Panc1 (cell line): ENCODE measurements around the gene ARMC3. TPM values are rescaled to one million over a fixed set of nuclear protein-coding genes. Genes with fewer than 3 reads are reported as not detected.

ENCODE experiments used
- ATAC-seq: fragments of 200-7000 bp; cut with Tn5 transposase; 2 replicates; pipeline ENCODE4 v1.9.1; 2020; ENCODE audit warnings: mild to moderate bottlenecking, moderate library complexity
- BruUV-seq: library from RNA; stranded (reverse); fragments of 400-500 nt; replicated peaks from 2 replicates; lab custom pipeline; 2021; lab: Mats Ljungman, UMichigan
- CTCF ChIA-PET: fragments of 300-600 bp; sonication (Branson Sonifier 250); formaldehyde crosslinking; loops from one replicate; lab custom pipeline; 2022; ENCODE audit warnings: antibody characterized with exemption; lab: Charles Lee
- POLR2A ChIA-PET: fragments of 300-600 bp; sonication (Branson Sonifier 250); formaldehyde crosslinking; loops from one replicate; lab custom pipeline; 2022; ENCODE audit warnings: antibody characterized with exemption; lab: Charles Lee
- DNase-seq: peaks from one replicate; pipeline ENCODE4 v3.0.0-alpha.2; 2010; ENCODE audit warnings: low read depth, low spot score
- H3K27ac ChIP-seq: 2 replicates; pipeline ENCODE4 v1.5.1; 2011; ENCODE audit warnings: mild to moderate bottlenecking, low read length, inconsistent platforms
- H3K27me3 ChIP-seq: fragments of 200-500 bp; sonication (Bioruptor generic); 2 replicates; pipeline ENCODE4 v1.6.0; 2014; ENCODE audit warnings: low read length, inconsistent platforms; ENCODE audit not compliant: control insufficient read depth, insufficient read depth
- H3K36me3 ChIP-seq: fragments of 200-500 bp; sonication (Bioruptor generic); 2 replicates; pipeline ENCODE4 v1.5.1; 2014; ENCODE audit warnings: inconsistent platforms, mild to moderate bottlenecking, low read length, moderate library complexity; ENCODE audit not compliant: control insufficient read depth, insufficient read depth
- H3K4me1 ChIP-seq: 2 replicates; pipeline ENCODE4 v1.5.1; 2011; ENCODE audit warnings: inconsistent platforms, mild to moderate bottlenecking, low read length, moderate library complexity; ENCODE audit not compliant: control insufficient read depth, insufficient read depth
- H3K4me3 ChIP-seq, 2 experiments: 2 replicates each; pipeline ENCODE4 v1.5.1; 2011 to 2012; ENCODE audit warnings: low read depth in 2 of 2, low read length in 2 of 2, mild to moderate bottlenecking in 2 of 2, inconsistent platforms in 1 of 2, moderate library complexity in 1 of 2
- H3K9me3 ChIP-seq: fragments of 200-500 bp; sonication (Bioruptor generic); 2 replicates; pipeline ENCODE4 v1.5.1; 2014; ENCODE audit warnings: low read depth, mild to moderate bottlenecking, inconsistent platforms, low read length, moderate library complexity; ENCODE audit not compliant: control insufficient read depth, insufficient read depth
- CTCF ChIP-seq: fragments of 450-650 bp; IDR thresholded peaks from 2 replicates; pipeline ENCODE4 v1.5.1; 2017; ENCODE audit warnings: mild to moderate bottlenecking
- POLR2AphosphoS5 ChIP-seq: IDR thresholded peaks from 2 replicates; pipeline ENCODE4 v1.6.1; 2012; ENCODE audit warnings: mild to moderate bottlenecking, low read depth, low read length, moderate library complexity
- SIN3A ChIP-seq: IDR thresholded peaks from 2 replicates; pipeline ENCODE4 v1.6.1; 2012; ENCODE audit warnings: low read depth, mild to moderate bottlenecking, low read length, moderate library complexity, borderline replicate concordance; ENCODE audit not compliant: insufficient read depth
- TCF7L2 ChIP-seq: IDR thresholded peaks from 2 replicates; pipeline ENCODE4 v1.6.1; 2011; ENCODE audit warnings: mild to moderate bottlenecking, low read depth, low read length, inconsistent platforms
- in situ Hi-C: cut with HindIII; loops from 2 replicates; pipeline ENCODE4 v1.10.0; 2016; ENCODE audit warnings: low sequenced_read_pairs, low pct_unique_long_range_greater_than_20kb
- intact Hi-C: fragments of 100-400 bp; cut with micrococcal nuclease; formaldehyde crosslinking; loops from one replicate; pipeline ENCODE4 v1.10.0; 2022; ENCODE audit not compliant: unreplicated experiment
- total RNA-seq: library from RNA; stranded (reverse); gene quantifications from one replicate; pipeline ENCODE4 v1.2.1, GENCODE V29; 2021; ENCODE audit not compliant: unreplicated experiment
- TF ChIP-seq, protein P1 (sequence below), 2 experiments: IDR thresholded peaks; 2 replicates each; pipeline ENCODE4 v1.6.1; 2011 to 2012; ENCODE audit warnings: low read depth in 2 of 2, control low read depth in 1 of 2, low read length in 1 of 2, mild to moderate bottlenecking in 1 of 2, moderate library complexity in 1 of 2; ENCODE audit not compliant: insufficient read depth in 1 of 2

Gene ARMC3
- total RNA-seq, 1 experiment from 2014 or later, result 1.0 TPM

GRCh38 chr10:22978918-22979317, 51.1 kb downstream of the ARMC3 start:
- CTCF ChIA-PET, result no interaction called here
- TF ChIP-seq TCF7L2, result no peak
- Histone ChIP-seq H3K9me3 (no peaks in the 10 kb centered on the region), H3K4me3 (no peak overlapping the region), H3K27ac (no peak overlapping the region), H3K4me1 (no peaks in the 10 kb centered on the region), H3K27me3 (no peaks in the 10 kb centered on the region), H3K36me3 (no peaks in the 10 kb centered on the region)
- BruUV-seq, result no TSS peak
- ATAC-seq, result no peak
- intact Hi-C loops (no loop called here), in situ Hi-C loops (no loop called here)
- no peak for DNase-seq
- POLR2A ChIA-PET, result no interaction called here

DNA sequence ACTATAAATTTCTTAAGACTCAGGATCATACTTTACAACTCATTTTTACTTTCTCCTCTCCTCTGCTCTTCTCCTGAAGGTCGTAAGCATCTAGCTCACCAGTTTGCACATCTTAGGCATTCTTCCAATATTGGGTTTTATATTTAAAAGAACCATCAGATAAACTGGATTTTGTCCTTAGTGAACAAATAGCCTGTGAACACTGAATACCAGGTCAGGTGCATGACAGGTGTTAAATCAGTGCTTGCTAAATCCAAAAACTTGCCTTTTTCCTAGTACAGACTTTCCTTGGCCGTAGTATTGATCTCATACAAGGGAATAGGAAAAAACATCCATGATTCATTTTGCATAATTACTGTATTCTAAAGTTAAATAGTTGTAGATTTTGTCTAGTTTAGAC, 53.0 kb downstream of the ARMC3 start:
- POLR2A ChIA-PET, result no interaction called here
- Histone ChIP-seq H3K27me3 (no peaks in the 10 kb centered on the region), H3K36me3 (no peaks in the 10 kb centered on the region), H3K4me1 (no peaks in the 10 kb centered on the region), H3K4me3 (no peak overlapping the region), H3K27ac (no peak overlapping the region), H3K9me3 (no peaks in the 10 kb centered on the region)
- ATAC-seq (no peak), DNase-seq (no peak)
- intact Hi-C loops, result loop anchor here (10.0 kb wide), 1 partner anchor 406 kb away; no protein-coding TSS in a partner anchor
- BruUV-seq, result no TSS peak
- in situ Hi-C loops, result no loop called here
- CTCF ChIA-PET, result no interaction called here
- no peak for TF ChIP-seq SIN3A
- no peak for TF ChIP-seq POLR2AphosphoS5
- no peak for TF ChIP-seq CTCF
- no peak for TF ChIP-seq TCF7L2
- TF ChIP-seq, protein P1, sequence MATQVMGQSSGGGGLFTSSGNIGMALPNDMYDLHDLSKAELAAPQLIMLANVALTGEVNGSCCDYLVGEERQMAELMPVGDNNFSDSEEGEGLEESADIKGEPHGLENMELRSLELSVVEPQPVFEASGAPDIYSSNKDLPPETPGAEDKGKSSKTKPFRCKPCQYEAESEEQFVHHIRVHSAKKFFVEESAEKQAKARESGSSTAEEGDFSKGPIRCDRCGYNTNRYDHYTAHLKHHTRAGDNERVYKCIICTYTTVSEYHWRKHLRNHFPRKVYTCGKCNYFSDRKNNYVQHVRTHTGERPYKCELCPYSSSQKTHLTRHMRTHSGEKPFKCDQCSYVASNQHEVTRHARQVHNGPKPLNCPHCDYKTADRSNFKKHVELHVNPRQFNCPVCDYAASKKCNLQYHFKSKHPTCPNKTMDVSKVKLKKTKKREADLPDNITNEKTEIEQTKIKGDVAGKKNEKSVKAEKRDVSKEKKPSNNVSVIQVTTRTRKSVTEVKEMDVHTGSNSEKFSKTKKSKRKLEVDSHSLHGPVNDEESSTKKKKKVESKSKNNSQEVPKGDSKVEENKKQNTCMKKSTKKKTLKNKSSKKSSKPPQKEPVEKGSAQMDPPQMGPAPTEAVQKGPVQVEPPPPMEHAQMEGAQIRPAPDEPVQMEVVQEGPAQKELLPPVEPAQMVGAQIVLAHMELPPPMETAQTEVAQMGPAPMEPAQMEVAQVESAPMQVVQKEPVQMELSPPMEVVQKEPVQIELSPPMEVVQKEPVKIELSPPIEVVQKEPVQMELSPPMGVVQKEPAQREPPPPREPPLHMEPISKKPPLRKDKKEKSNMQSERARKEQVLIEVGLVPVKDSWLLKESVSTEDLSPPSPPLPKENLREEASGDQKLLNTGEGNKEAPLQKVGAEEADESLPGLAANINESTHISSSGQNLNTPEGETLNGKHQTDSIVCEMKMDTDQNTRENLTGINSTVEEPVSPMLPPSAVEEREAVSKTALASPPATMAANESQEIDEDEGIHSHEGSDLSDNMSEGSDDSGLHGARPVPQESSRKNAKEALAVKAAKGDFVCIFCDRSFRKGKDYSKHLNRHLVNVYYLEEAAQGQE (IDR thresholded peaks at IDR 0.05; ENCODE audit: insufficient read depth in 1 of 2, low read depth in 2 of 2, low read length in 1 of 2), result no peak

DNA sequence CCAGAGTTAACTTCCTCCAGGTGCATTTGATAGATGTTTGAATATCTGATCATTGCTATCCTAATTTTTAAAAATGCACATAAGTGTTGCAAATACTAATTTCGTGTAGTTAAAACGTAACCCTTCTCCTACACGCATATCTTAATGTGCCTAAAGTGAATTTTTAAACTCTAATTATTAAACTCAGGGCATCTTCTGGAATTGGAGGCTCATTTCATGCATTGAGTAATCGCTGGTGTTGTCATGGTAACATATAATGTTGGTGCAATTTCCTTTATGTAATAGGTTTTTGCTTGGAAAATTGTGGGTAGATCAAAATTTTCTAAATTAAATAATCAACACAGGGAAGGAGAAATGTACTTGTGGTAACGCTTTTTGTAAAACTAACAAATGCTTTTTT, 56.2 kb downstream of the ARMC3 start:
- Histone ChIP-seq H3K9me3 (no peaks in the 10 kb centered on the region), H3K27me3 (no peaks in the 10 kb centered on the region), H3K36me3 (no peaks in the 10 kb centered on the region), H3K4me1 (no peaks in the 10 kb centered on the region; the same call in 1 of the 2 replicates), H3K27ac (no peak overlapping the region), H3K4me3 (no peak overlapping the region)
- intact Hi-C loops (loop anchor here (10.0 kb wide), 1 partner anchor 409 kb away; no protein-coding TSS in a partner anchor), in situ Hi-C loops (no loop called here)
- ChIA-PET POLR2A (no interaction called here), CTCF (no interaction called here)
- ATAC-seq (no peak), DNase-seq (no peak)
- TF ChIP-seq CTCF (no peak), TCF7L2 (no peak), SIN3A (no peak), POLR2AphosphoS5 (no peak)
- TF ChIP-seq, protein P1 (IDR thresholded peaks at IDR 0.05; ENCODE audit: insufficient read depth in 1 of 2, low read depth in 2 of 2, low read length in 1 of 2), result no peak
- no TSS peak for BruUV-seq
